HG03439 (cell line): Measurements from ENCODE around the gene CTAGE6.
"Not testable (repeated sequence)": the region's sequence is repeated elsewhere in the genome, so short reads cannot be mapped to it uniquely, and the experiment has no call there.

Experiments
- ATAC-seq: cut with Tn5 transposase; IDR thresholded peaks from one replicate; pipeline ENCODE4 v1.9.1; 2021; ENCODE audit warnings: mild to moderate bottlenecking, moderate library complexity; ENCODE audit not compliant: unreplicated experiment

The CTAGE6 gene

DNA sequence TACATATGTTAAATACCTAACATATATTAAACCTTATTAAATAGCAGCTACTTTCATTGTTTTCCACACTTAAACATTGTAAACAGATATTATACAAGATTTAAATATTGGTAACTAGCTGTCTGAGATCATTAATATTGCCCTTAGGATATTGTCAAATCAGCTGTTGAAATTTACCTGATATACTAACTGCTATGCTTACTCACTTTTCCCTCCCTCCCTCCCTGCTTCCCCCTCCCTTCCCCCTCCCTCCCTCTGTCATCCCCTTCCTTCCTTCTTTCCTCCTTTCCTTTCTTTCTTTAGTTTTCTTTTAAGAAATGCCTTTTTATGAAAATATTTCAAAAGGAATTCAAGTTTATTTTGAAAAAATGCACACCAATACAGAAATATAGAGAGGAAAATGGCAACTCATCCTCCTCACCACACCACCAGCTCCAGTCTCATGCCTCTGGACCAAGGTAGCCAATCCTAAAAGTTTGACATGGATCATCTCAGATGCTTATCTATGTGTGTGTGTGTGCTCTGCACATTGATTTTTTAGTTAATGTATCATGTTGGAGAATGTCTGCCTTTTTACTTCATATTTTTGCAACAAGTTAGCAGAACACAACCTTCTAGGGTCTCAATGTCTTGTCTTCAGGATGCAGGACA is 41.8 kb downstream of the CTAGE6 start:
- not testable (repeated sequence) for ATAC-seq

DNA sequence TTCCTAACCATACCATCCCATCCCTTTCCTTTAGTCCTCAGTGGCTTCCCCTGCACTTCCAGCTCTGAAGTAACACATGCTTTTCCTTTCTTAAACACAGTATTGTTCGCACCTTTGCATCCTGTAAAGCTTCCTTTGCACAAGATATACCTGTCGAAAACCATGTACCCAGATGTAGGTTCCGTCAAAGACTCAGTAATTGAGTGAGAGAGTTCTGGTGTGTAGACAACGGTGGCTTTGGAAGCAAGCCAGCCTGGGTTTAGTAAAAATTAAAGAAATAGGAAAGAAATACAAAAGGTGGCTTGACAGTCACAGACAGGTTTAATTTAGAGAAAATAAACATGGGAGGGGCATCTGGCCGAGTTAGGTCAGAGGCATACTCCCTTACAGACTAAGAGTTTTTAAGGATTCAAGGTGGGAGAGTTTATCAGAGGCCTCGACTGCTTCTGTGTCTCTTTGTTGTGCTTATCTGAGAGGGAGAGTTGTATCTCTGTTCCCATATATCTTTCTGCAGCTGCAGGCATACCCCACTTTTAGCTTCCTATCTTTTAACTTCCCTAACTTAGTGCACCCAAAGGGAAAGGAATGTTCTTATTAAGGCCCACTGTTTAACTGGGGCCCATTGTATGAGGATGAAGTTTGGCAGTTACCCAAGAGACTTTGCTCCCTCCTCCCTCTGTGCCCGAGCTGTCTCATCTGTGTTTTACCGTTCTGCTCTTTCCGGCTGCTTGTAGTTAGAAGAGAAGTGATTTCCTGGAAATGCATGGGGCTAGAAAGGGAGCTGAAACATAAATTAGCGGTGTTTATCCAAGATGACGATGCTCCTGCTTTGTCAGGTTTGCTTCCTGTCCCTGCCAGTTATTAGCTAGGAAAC is 42.7 kb downstream of the CTAGE6 start:
- ATAC-seq = not testable (repeated sequence)

DNA sequence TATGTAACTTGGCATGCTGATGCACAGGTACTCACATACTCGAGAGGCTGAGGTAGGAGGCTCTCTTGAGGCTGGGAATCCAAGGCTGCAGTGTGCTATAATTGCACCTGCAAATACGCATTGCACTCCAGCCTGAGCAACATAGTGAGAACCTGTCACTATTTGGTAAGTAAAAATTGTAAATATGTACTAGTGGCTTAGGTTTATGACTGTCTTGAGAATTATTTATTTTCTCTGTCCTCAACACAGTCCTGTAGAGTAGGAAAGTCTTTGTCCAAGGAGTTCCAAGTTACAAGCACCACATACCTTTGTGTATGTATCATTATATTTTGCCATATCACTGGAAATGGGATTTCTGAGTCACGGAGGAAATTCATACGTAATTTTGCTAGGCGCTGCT is 45.1 kb downstream of the CTAGE6 start:
- not testable (repeated sequence) for ATAC-seq

DNA sequence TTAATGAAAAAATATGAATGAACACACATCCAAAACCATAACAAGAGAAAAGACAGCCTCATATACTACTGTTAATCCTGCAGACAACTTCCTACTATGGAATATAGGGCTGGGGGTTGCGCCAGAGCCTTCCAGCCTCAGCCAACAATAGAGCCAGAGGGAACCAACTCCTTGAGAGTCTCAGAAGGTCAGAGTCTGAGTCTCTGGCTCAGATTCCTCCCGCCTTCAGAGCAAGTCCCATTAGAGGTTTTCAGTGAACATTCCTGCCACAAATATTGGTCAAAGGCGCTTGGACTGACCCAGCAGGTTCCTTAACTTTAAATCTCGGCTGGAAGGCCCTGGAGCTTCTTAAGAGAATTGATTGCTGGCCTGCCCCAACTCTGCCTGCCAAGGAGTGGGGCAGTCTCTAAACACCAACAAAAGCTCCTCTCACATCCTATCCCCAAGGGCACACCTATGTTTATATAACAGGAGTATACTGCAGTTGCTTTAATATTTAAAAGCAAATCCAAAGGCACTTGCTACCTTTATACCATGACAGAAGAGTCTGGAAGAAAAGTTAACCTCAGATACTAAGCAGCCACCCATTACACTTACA is 45.7 kb downstream of the CTAGE6 start:
- ATAC-seq = not testable (repeated sequence)

DNA sequence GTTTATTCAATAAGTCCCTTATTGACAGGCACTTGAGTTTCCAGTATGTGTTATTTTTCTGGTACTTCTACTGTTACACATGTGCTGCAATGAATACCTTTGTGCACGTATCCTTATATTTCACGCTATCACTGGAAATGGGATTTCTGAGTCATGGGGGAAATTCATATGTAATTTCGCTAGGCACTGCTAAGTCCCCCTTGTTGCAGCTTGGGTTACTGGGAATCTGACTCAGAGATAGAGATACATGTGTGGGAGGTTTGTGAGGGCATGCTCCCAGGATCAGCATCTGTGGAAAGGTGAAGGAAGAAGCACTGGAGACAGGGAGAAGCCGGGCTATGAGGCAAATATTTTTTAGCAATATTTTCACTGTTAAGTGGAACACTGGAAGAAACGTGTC is 47.6 kb downstream of the CTAGE6 start:
- not testable (repeated sequence) for ATAC-seq
